Measurements from ENCODE around the gene IP6K2.

DNA sequence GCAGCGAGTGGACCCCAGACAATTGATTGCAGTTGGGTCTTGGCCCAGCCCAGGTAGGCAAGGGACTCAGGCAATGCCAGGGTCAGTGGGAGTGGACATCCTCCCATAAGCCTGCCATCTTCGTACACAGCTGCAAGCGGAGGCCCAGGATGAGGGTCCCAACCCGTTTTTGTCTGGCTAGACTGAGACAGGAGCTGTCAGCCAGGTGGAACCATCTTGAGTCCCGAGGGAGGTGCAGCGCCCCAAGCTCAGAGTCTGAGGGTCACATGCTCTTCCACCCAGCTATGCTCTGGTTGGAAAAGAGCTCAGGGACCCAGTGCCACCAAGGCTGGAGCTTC is 22.6 kb upstream of the IP6K2 start:
- TF ChIP-seq, protein P1, sequence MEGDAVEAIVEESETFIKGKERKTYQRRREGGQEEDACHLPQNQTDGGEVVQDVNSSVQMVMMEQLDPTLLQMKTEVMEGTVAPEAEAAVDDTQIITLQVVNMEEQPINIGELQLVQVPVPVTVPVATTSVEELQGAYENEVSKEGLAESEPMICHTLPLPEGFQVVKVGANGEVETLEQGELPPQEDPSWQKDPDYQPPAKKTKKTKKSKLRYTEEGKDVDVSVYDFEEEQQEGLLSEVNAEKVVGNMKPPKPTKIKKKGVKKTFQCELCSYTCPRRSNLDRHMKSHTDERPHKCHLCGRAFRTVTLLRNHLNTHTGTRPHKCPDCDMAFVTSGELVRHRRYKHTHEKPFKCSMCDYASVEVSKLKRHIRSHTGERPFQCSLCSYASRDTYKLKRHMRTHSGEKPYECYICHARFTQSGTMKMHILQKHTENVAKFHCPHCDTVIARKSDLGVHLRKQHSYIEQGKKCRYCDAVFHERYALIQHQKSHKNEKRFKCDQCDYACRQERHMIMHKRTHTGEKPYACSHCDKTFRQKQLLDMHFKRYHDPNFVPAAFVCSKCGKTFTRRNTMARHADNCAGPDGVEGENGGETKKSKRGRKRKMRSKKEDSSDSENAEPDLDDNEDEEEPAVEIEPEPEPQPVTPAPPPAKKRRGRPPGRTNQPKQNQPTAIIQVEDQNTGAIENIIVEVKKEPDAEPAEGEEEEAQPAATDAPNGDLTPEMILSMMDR (IDR thresholded peaks at IDR 0.05), result no peak
- TF ChIP-seq POLR2A (IDR thresholded peaks at IDR 0.05), result no peak

Measured in thyroid gland (tissue), 4 donors.